GM23248 (cell line): ENCODE data around the gene TTC28. TPM values are rescaled to one million over a fixed set of nuclear protein-coding genes. Genes with fewer than 3 reads are reported as not detected.

ENCODE experiments used
- DNase-seq: peaks from one replicate; pipeline ENCODE4 v3.0.0-alpha.2; 2015
- H2AFZ ChIP-seq: fragments of 200-600 bp; sonication (generic); 2 replicates; pipeline ENCODE4 v1.6.1; 2016; ENCODE audit warnings: antibody characterized with exemption
- H3F3A ChIP-seq: fragments of 200-600 bp; sonication (generic); 2 replicates; pipeline ENCODE4 v1.6.1; 2016; ENCODE audit warnings: mild to moderate bottlenecking, antibody characterized with exemption, mixed run types; ENCODE audit not compliant: insufficient read depth
- H3K27ac ChIP-seq: fragments of 200-600 bp; sonication (generic); 2 replicates; pipeline ENCODE4 v1.5.1; 2016; ENCODE audit warnings: mild to moderate bottlenecking
- H3K27me3 ChIP-seq: fragments of 200-600 bp; sonication (generic); replicated peaks from 2 replicates; pipeline ENCODE4 v1.6.1; 2016; ENCODE audit warnings: mild to moderate bottlenecking; ENCODE audit not compliant: insufficient read depth
- H3K36me3 ChIP-seq: fragments of 200-600 bp; sonication (generic); 2 replicates; pipeline ENCODE4 v1.6.1; 2016; ENCODE audit warnings: low read depth, mild to moderate bottlenecking
- H3K4me1 ChIP-seq: fragments of 200-600 bp; sonication (generic); 2 replicates; pipeline ENCODE4 v1.6.1; 2016; ENCODE audit warnings: mild to moderate bottlenecking; ENCODE audit not compliant: insufficient read depth
- H3K4me2 ChIP-seq: fragments of 200-600 bp; sonication (generic); one replicate; pipeline ENCODE4 v1.6.1; 2016; ENCODE audit warnings: mild to moderate bottlenecking; ENCODE audit not compliant: unreplicated experiment
- H3K4me3 ChIP-seq: fragments of 200-600 bp; sonication (generic); 2 replicates; pipeline ENCODE4 v1.5.1; 2016; ENCODE audit warnings: mild to moderate bottlenecking
- H3K79me2 ChIP-seq: fragments of 200-600 bp; sonication (generic); 2 replicates; pipeline ENCODE4 v1.6.1; 2016; ENCODE audit warnings: mild to moderate bottlenecking; ENCODE audit not compliant: insufficient read depth
- H3K9ac ChIP-seq: fragments of 200-600 bp; sonication (generic); 2 replicates; pipeline ENCODE4 v1.6.1; 2016; ENCODE audit warnings: mild to moderate bottlenecking
- H3K9me2 ChIP-seq: fragments of 200-600 bp; sonication (generic); 2 replicates; pipeline ENCODE4 v1.6.1; 2016; ENCODE audit warnings: mixed run types, mild to moderate bottlenecking, moderate library complexity; ENCODE audit not compliant: insufficient read depth
- H3K9me3 ChIP-seq: fragments of 200-600 bp; sonication (generic); one replicate; pipeline ENCODE4 v1.6.1; 2017; ENCODE audit warnings: low read depth
- H4K20me1 ChIP-seq: fragments of 200-600 bp; sonication (generic); 2 replicates; pipeline ENCODE4 v1.6.0; 2016; ENCODE audit not compliant: insufficient read depth
- EZH2 ChIP-seq: fragments of 200-600 bp; sonication (generic); IDR thresholded peaks from 2 replicates; pipeline ENCODE4 v1.6.1; 2018; ENCODE audit warnings: antibody characterized with exemption, mild to moderate bottlenecking; ENCODE audit not compliant: insufficient read depth, poor library complexity, severe bottlenecking
- EZH2phosphoT487 ChIP-seq: fragments of 200-600 bp; sonication (generic); IDR thresholded peaks from 2 replicates; pipeline ENCODE4 v1.6.1; 2018; ENCODE audit warnings: antibody characterized with exemption, moderate library complexity, mild to moderate bottlenecking, low read depth; ENCODE audit not compliant: insufficient read depth
- WGBS, 2 experiments: methylation state at CpG; one replicate each; pipeline ENCODE4 v1.1.6; 2015 to 2017; ENCODE audit warnings: low lambda C conversion rate in 2 of 2, low coverage in 1 of 2; ENCODE audit errors: missing lambda C conversion rate in 2 of 2; 5-methylcytosine and 5-hydroxymethylcytosine counted together
- in situ Hi-C: fragments of 300-500 bp; cut with MboI; formaldehyde crosslinking; loops from 2 replicates; pipeline ENCODE4 v1.15.0; 2020
- polyA plus RNA-seq: library from polyadenylated mRNA; unstranded; fragments of >200 nt; fragmentation: Nextera tagmentation; extraction: Ambion mirVana; gene quantifications from 2 replicates; pipeline ENCODE4 v1.2.1, GENCODE V29; 2016
- total RNA-seq: library from RNA; depleted of rRNA; stranded (reverse); fragments of >200 nt; shearing (Covaris generic); gene quantifications from 2 replicates; pipeline ENCODE4 v1.2.3, GENCODE V29; 2014

Gene TTC28
- total and polyA plus RNA-seq, 2 experiments from 2014 or later: 12.5 to 41.9 TPM

DNA sequence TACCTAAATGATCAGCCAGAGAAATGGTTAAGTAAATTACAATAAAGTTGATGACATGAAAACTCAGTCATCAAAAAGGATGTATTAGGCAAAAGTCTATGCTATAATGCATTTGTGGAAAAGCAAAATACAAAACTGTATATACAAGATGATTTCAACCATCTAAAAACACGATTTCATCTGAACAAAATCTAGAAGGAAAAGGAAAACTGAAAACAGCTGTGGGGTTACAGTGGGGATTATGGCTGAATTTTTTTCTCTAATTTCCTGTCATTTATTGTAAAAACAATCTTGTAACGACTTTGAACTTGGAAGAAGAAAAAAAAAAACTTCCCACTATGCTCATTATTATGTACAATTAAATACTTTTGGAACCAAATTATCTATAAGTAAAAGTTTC is 31.7 kb upstream of the TTC28 start:
- TF ChIP-seq EZH2phosphoT487 (no peak), EZH2 (no peak)
- Histone ChIP-seq H3K9me3 (no peaks in the 10 kb centered on the region), H3K27me3 (no peaks in the 10 kb centered on the region), H3K9ac (peak overlapping the region; percentile 69), H3K4me3 (peak overlapping the region; percentile 59), H3K4me2 (peak overlapping the region; percentile 84), H3K9me2 (0 out of 2 replicates have a peak, but pooled peaks cover 3% of the 10 kb centered on the region), H3K4me1 (peaks cover 39% of the 10 kb centered on the region), H3K36me3 (0 out of 2 replicates have a peak, but pooled peaks cover 3% of the 10 kb centered on the region), H3K79me2 (no peaks in the 10 kb centered on the region), H3K27ac (peak overlapping the region; percentile 87), H2AFZ (peak overlapping the region; percentile 68), H4K20me1 (no peaks in the 10 kb centered on the region), H3F3A (peaks cover 54% of the 10 kb centered on the region)
- WGBS, 2 experiments: 2 to 4% methylated on average over 2 of the region's 2 CpGs
- peak; percentile 2 for DNase-seq
- in situ Hi-C loops: no loop called here

GRCh38 chr22:28710576-28711191 is 31.0 kb upstream of the TTC28 start:
- H3K9me2 ChIP-seq: 0 out of 2 replicates have a peak, but pooled peaks cover 3% of the 10 kb centered on the region
- no peaks in the 10 kb centered on the region for H4K20me1 ChIP-seq
- 1 to 5% methylated on average over 3 of the region's 3 CpGs for WGBS, 2 experiments
- peak overlapping the region; percentile 87 for H3K27ac ChIP-seq
- peak overlapping the region; percentile 69 for H3K9ac ChIP-seq
- H2AFZ ChIP-seq: peak overlapping the region; percentile 68
- no peaks in the 10 kb centered on the region for H3K27me3 ChIP-seq
- H3K36me3 ChIP-seq: 0 out of 2 replicates have a peak, but pooled peaks cover 3% of the 10 kb centered on the region
- H3K4me1 ChIP-seq: peaks cover 39% of the 10 kb centered on the region
- H3K9me3 ChIP-seq: no peaks in the 10 kb centered on the region
- H3K4me2 ChIP-seq: peak overlapping the region; percentile 84
- peak; percentile 85 for DNase-seq
- TF ChIP-seq EZH2 (no peak), EZH2phosphoT487 (no peak)
- peak overlapping the region; percentile 59 for H3K4me3 ChIP-seq
- H3F3A ChIP-seq: peaks cover 54% of the 10 kb centered on the region
- in situ Hi-C loops: no loop called here
- no peaks in the 10 kb centered on the region for H3K79me2 ChIP-seq

DNA sequence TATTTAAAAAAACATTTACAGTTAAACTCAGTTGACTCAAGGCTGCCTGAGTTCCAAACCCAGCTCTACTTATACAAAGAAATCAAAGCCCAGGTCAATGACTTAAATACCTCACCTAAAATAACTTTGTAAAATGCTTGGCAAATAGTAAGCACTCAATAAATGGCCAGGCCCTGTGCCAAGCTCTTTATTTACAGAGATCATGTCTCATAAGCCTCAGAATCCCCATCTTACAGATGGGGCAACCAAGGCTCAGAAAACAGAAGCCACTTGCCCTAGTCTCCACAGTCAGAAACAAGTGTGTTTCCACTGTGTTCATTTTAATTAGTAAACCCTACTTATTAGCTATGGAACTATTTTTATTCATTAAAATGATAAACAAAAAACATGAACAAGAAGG is 30.5 kb upstream of the TTC28 start:
- no peak overlapping the region for H2AFZ ChIP-seq

GRCh38 chr22:28706845-28707244 is 27.2 kb upstream of the TTC28 start:
- no peak overlapping the region for H3K4me3 ChIP-seq
- WGBS, 2 experiments: 94 to 96% methylated on average over 6 of the region's 6 CpGs

More for the DNA sequence above, 30.5 kb upstream of the TTC28 start:
- 0 out of 2 replicates have a peak, but pooled peaks cover 3% of the 10 kb centered on the region for H3K9me2 ChIP-seq
- 0 out of 2 replicates have a peak, but pooled peaks cover 3% of the 10 kb centered on the region for H3K36me3 ChIP-seq
- peaks cover 54% of the 10 kb centered on the region for H3F3A ChIP-seq
- no peaks in the 10 kb centered on the region for H3K27me3 ChIP-seq
- H4K20me1 ChIP-seq: no peaks in the 10 kb centered on the region
- in situ Hi-C loops: no loop called here
- peak overlapping the region; percentile 69; the same call in 1 of the 2 replicates for H3K9ac ChIP-seq
- no peaks in the 10 kb centered on the region for H3K9me3 ChIP-seq
- no peaks in the 10 kb centered on the region for H3K79me2 ChIP-seq
- peak overlapping the region; percentile 87 for H3K27ac ChIP-seq
- TF ChIP-seq EZH2phosphoT487 (no peak), EZH2 (no peak)
- H3K4me1 ChIP-seq: peaks cover 39% of the 10 kb centered on the region
- peak overlapping the region; percentile 59 for H3K4me3 ChIP-seq
- H3K4me2 ChIP-seq: peak overlapping the region; percentile 84
- peak; percentile 40 for DNase-seq

More at GRCh38 chr22:28706845-28707244, 27.2 kb upstream of the TTC28 start:
- H3K9ac ChIP-seq: no peak overlapping the region
- H3K79me2 ChIP-seq: no peaks in the 10 kb centered on the region
- H3K4me1 ChIP-seq: peaks cover 28% of the 10 kb centered on the region
- TF ChIP-seq EZH2phosphoT487 (no peak), EZH2 (no peak)
- H3K9me2 ChIP-seq: no peaks in the 10 kb centered on the region
- H4K20me1 ChIP-seq: no peaks in the 10 kb centered on the region
- H3K27me3 ChIP-seq: no peaks in the 10 kb centered on the region
- 0 out of 2 replicates have a peak, but pooled peaks cover 3% of the 10 kb centered on the region for H3K36me3 ChIP-seq
- no peak overlapping the region for H3K4me2 ChIP-seq
- no peak overlapping the region for H2AFZ ChIP-seq
- in situ Hi-C loops: no loop called here
- H3K27ac ChIP-seq: no peak overlapping the region
- H3K9me3 ChIP-seq: no peaks in the 10 kb centered on the region
- no peak for DNase-seq
- peaks cover 30% of the 10 kb centered on the region for H3F3A ChIP-seq
